PFSK-1 (cell line): ENCODE results near the gene CHST10.

Experiments
- FOXP2 ChIP-seq: optimal IDR thresholded peaks from 2 replicates; pipeline ENCODE3; 2011; ENCODE audit warnings: borderline replicate concordance, control low read depth, inconsistent platforms; ENCODE audit not compliant: insufficient read depth; ENCODE audit errors: extremely low read length, extremely low read depth
- POLR2AphosphoS5 ChIP-seq: IDR thresholded peaks from 2 replicates; pipeline ENCODE4 v1.6.1; 2012; ENCODE audit warnings: low read depth, mild to moderate bottlenecking, control low read depth, low read length, moderate library complexity
- REST ChIP-seq, 2 experiments: IDR thresholded peaks; 2 replicates each; pipeline versions ENCODE4 v1.6.1 to v1.8.0; 2011 to 2012; ENCODE audit warnings: low read depth in 2 of 2, low read length in 2 of 2, control low read depth in 1 of 2, inconsistent platforms in 1 of 2, mild to moderate bottlenecking in 1 of 2, moderate library complexity in 1 of 2; ENCODE audit not compliant: insufficient read depth in 1 of 2
- SIN3A ChIP-seq: IDR thresholded peaks from 2 replicates; pipeline ENCODE4 v1.6.1; 2012; ENCODE audit warnings: mild to moderate bottlenecking, low read length, moderate library complexity, borderline replicate concordance; ENCODE audit not compliant: insufficient read depth
- TAF1 ChIP-seq: IDR thresholded peaks from 2 replicates; pipeline ENCODE4 v1.6.1; 2012; ENCODE audit warnings: low read length, control low read depth, borderline replicate concordance; ENCODE audit not compliant: insufficient read depth

The CHST10 gene

GRCh38 chr2:100424277-100424875, 6.9 kb upstream of the CHST10 start:
- no peak for TF ChIP-seq TAF1
- no peak for TF ChIP-seq FOXP2
- TF ChIP-seq POLR2AphosphoS5 = no peak
- TF ChIP-seq SIN3A = no peak
- TF ChIP-seq REST (IDR thresholded peaks at IDR 0.05; ENCODE audit: insufficient read depth in 1 of 2, low read depth in 2 of 2, low read length in 2 of 2) = no peak

- no peak for TF ChIP-seq TAF1
- no peak for TF ChIP-seq POLR2AphosphoS5
- no peak for TF ChIP-seq FOXP2
- TF ChIP-seq SIN3A = no peak
- no peak for TF ChIP-seq REST (IDR thresholded peaks at IDR 0.05; ENCODE audit: insufficient read depth in 1 of 2, low read depth in 2 of 2, low read length in 2 of 2)
These were observed 6.2 kb upstream of the CHST10 start for GRCh38 chr2:100423631-100424030.

- TF ChIP-seq REST (IDR thresholded peaks at IDR 0.05; ENCODE audit: insufficient read depth in 1 of 2, low read depth in 2 of 2, low read length in 2 of 2) (no peak), SIN3A (no peak), FOXP2 (no peak), POLR2AphosphoS5 (no peak), TAF1 (no peak)
These were observed 5.0 kb upstream of the CHST10 start for GRCh38 chr2:100422320-100423055.

GRCh38 chr2:100419915-100420314, 2.4 kb upstream of the CHST10 start:
- no peak for TF ChIP-seq TAF1
- TF ChIP-seq FOXP2 = no peak
- TF ChIP-seq REST (IDR thresholded peaks at IDR 0.05; ENCODE audit: insufficient read depth in 1 of 2, low read depth in 2 of 2, low read length in 2 of 2) = no peak
- no peak for TF ChIP-seq POLR2AphosphoS5
- no peak for TF ChIP-seq SIN3A
